ENCODE measurements around the gene FBXO4.

Gene FBXO4

GRCh38 chr5:41924872-41925554 is at the start of gene FBXO4:
FBXO4 (plus strand) TSS chr5:41925281; CDS start chr5:41925310, 29 bp downstream.
- peak; percentile 59 for DNase-seq

GRCh38 chr5:41876678-41877077 is 48.4 kb upstream of the FBXO4 start:
- DNase-seq: no peak

GRCh38 chr5:41877408-41877807 is 47.7 kb upstream of the FBXO4 start:
- DNase-seq: no peak

DNA sequence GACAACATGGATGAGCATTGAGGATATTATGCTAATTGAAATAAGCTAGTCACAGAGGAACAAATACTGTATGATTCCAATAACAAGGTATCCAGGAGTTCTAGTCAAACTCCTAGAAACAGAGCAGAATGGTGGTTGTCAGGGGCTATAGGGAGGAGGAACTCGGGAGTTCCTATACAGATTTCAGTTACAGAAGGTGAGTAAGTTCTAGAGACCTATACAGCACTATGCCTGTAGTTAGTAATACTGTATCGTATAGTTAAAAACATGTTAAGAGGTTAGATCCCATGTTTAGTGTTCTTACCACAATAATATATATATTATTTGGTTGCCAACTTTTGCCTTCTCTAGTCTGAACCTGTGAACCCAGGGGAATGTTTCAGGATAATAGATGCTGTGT is 46.9 kb upstream of the FBXO4 start:
- DNase-seq: no peak

GRCh38 chr5:41878643-41879478 is 46.2 kb upstream of the FBXO4 start:
- no peak for DNase-seq

- DNase-seq: no peak
These were observed 42.3 kb upstream of the FBXO4 start for GRCh38 chr5:41882765-41883164.

GRCh38 chr5:41883243-41883642 is 41.8 kb upstream of the FBXO4 start:
- no peak for DNase-seq

DNA sequence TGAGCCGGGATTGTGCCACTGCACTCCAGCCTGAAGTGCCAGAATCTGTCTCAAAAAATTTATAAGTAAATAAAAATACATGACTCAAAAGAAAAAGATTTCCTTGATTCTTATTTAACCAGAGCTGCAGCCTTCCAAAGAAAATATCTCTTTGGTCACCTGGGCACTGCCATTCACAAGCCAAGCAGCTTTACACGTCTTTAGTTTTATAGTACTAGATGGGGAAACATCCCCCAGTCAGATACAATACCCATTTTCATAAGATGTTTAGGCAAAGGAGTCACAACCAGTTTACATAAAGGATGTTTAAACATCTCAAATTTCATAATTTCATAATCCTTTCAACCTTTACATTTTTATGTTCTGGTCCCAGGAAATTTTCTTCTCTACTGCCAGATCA is 41.1 kb upstream of the FBXO4 start:
- DNase-seq: no peak

- DNase-seq: no peak
These were observed 39.8 kb upstream of the FBXO4 start for GRCh38 chr5:41885286-41885685.

DNA sequence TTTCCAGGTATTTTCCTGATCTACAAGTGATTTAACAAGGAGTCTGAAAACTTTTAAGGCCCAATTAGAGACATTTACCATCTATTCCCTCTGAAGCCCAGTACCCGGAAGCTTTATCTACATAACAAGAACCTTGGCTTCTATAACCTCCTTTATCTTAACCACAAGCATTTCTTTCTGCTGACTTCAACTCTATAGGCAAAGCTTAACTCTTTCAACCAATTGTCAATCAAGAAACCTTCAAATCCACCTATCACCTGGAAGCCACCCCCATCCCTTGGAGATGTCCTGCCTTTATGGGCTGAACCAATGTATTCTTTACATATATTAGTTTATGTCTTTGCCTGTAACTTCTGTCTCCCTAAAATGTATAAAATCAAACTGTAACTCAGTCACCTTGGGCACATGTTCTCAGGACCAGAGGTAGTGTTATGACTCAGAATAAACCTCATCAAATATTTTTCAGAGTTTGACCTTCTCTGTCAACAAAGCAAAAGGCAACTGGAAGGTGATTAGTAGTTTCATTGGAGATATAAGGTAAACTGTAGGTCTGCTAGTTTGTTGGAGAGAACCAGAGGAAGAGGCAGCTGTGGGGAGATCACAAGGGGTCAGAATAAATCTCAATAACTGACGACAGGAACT is 33.9 kb upstream of the FBXO4 start:
- no peak for DNase-seq

GRCh38 chr5:41892031-41892430 is 33.0 kb upstream of the FBXO4 start:
- no peak for DNase-seq

GRCh38 chr5:41893074-41893851 is 31.8 kb upstream of the FBXO4 start:
- DNase-seq: no peak

DNA sequence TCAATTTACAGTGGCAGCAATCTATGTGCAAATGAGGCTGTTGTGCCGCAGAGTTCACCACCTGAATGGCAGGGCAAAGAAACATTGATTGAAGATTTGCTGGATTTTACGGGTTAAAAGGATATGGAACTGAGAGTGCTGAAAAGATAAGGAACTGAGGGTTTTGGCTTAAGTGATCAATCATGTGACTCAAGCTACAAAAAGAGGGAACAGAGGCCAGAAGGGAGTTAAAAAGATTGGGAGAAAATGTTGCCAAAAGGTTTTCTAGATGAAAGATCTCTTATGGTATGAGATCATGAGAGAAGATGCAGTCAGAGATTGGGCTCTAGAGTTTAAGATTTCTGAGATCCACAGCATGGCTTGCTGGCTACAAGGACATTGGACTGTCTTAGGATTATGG is 28.9 kb upstream of the FBXO4 start:
- no peak for DNase-seq

DNA sequence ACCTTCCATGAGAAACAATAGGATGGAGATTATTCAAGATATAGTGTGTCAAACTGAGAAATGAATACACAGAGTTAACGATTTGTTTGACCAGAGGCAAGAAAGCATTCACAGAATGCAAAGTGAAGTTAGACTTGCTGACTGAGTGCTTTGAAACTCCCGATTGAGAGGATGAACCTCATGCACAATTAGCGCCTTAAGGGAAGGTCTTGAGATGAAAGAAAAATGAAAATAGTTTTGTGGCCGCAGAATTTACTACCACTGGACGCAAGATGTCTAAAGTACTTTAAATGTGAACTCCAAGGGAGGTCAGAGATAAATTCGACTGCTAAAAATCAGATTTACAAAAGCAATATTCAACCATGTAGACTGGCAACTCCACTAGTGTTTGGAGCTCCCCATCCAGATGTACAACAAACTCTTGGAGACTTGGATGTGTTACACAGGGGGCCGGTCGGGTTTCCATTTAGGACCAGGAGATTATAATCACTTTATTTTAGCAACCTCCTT is 21.6 kb upstream of the FBXO4 start:
- DNase-seq: no peak

GRCh38 chr5:41903892-41904799 is 20.9 kb upstream of the FBXO4 start, which contains the start of gene RIMOC1:
RIMOC1 (plus strand) TSS chr5:41904344; CDS start chr5:41904368, 24 bp downstream.
- DNase-seq: peak; percentile 95

DNA sequence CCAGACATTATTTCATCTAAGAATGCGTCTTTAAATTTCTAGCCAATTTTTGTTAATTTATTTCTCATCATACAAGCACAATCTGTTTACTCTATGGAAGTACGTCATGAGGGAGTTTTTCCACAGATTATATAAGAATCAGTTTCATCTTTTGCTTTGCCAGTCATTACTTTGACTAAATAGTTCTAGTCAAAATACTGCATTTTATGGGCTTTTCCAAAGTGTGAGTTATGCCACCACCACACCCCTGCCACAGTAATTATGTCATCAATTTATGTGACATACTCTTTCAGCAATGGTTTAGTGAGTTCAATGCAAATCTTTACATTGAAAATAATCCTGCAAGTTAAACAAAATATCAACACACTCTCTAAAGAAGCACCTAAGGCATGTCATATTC is 18.9 kb upstream of the FBXO4 start:
- DNase-seq: no peak

DNA sequence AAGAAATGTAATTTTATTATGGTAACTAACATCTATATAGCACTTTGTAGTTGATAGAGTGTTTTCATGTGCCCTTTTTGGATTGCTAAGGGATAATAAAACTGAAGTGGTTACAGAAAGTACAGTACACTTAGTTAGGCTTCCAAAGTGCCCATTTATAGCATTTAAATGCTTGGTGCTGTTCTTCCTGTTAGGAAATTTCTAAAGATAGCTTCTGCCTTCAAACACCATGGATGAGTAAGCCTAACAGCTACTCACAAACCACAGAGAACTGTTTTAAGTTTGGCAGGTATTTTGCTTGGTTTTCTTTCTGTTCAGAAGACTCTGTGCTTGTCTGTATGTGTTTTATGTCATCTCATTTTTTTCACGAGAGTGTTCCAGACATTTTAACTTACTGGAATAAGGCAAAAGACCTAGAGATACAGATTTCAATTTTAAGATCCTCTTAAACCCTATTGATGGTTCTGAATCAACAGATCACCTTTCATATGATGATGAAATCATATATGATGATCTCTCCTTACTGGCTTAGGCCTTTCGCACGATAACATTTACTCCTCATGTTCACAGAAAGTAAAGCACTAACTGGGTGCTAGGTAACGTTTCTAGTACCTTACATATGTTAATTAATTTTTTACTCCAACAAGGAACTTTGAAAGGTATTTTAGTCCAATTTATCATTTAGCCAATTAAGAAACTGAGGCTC is 16.6 kb upstream of the FBXO4 start:
- DNase-seq: no peak

DNA sequence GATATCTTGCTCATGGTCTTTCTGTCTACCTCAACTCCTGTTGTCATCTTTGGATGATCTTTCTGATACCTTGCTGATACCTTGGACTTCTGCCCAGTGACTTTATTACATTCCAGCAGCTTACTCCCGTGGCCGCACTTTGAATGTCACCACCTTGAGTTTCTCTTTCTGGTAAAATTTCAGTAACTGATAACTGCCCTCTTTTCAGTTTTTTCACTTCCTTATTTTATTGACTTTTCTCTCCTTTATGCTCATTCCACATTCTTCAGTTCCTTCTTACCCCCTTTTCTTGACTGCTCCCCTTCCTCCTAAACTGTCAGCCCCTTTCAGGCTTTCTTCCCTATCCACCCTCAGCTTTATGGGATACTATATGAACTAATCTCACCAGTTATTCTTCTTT is 7.0 kb upstream of the FBXO4 start:
- DNase-seq: no peak

DNA sequence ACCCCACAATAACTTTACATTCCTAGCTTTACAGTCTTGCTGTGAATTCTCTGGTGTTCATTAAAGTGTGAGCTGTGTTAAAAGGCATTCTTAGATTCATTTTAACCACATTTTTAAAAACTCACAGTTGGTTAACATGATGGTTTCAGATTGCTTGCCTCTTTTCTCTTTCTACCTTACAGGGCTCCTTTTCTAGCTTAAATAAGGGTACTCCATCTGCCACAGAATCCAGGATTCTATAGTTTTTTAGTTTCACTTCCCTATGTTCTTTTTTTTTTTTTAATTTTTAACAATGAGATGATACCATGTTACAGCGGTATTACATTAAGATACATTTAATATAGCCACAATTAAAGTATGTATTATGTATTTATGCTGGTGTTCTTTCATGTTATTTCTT is 3.9 kb upstream of the FBXO4 start:
- no peak for DNase-seq

DNA sequence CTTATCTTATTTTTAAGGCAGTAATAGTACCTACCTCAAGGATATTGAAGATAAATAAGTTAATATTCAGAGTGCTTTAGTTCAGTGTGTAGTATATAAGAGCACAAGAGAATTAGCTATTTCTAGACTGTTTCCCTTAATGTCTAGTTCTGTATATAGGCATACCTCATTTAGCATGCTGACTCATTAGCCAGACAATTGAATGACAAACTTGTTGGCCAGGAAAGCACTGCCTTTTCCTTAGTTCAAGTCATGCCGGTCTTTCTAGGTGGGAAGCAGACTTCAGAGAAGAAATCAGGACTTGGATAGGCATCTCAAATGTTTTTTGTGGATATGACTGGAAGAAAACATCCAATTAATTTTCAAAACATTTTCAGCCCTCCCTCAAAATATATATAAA is 3.2 kb upstream of the FBXO4 start:
- DNase-seq: no peak

DNA sequence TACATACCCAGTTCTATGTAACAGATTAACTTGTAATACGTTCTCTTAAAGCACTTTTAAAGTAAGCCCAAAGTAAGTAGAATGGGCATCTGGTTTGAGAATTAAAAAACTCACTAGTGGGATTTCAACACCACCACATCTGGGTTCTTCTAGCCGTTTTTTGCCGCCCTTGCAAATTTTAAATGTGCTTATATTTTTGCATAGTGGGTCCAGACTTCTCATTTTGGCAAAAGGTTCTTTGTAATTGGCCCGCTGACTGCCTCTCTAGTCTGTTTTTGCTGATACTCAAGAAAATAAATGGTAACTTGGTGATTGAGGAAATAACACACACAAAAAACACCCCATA is 582 bp upstream of the FBXO4 start:
- no peak for DNase-seq
